H9 (cell line): ENCODE data around the gene CADM1. TPM values are rescaled to one million over a fixed set of nuclear protein-coding genes. Genes with fewer than 3 reads are reported as not detected.

Experiments
- DNase-seq: peaks from one replicate; pipeline ENCODE4 v3.0.0-alpha.2; 2017
- H2AFZ ChIP-seq: one replicate; pipeline ENCODE4 v1.6.1; 2013; ENCODE audit warnings: mild to moderate bottlenecking, low read length, control low read depth, moderate library complexity
- H2AK5ac ChIP-seq: 2 replicates; pipeline ENCODE4 v1.6.1; 2013; ENCODE audit warnings: low read length, control low read depth, mixed read lengths; ENCODE audit not compliant: insufficient read length
- H2BK120ac ChIP-seq: one replicate; pipeline ENCODE4 v1.6.1; 2013; ENCODE audit warnings: low read depth, mild to moderate bottlenecking, low read length, control low read depth, inconsistent platforms; ENCODE audit not compliant: poor library complexity, severe bottlenecking
- H2BK12ac ChIP-seq: 2 replicates; pipeline ENCODE4 v1.6.1; 2013; ENCODE audit warnings: low read length, control low read depth, mixed read lengths, low read depth; ENCODE audit not compliant: insufficient read length
- H2BK15ac ChIP-seq: 2 replicates; pipeline ENCODE4 v1.6.1; 2013; ENCODE audit warnings: low read depth, low read length, control low read depth
- H2BK20ac ChIP-seq: one replicate; pipeline ENCODE4 v1.6.1; 2013; ENCODE audit warnings: low read depth, mild to moderate bottlenecking, low read length, control low read depth, inconsistent platforms; ENCODE audit not compliant: poor library complexity, severe bottlenecking
- H2BK5ac ChIP-seq: 2 replicates; pipeline ENCODE4 v1.6.1; 2013; ENCODE audit warnings: low read length, control low read depth, mixed read lengths; ENCODE audit not compliant: insufficient read length
- H3K14ac ChIP-seq: 2 replicates; pipeline ENCODE4 v1.6.1; 2013; ENCODE audit warnings: low read length, control low read depth; ENCODE audit not compliant: insufficient read depth
- H3K18ac ChIP-seq: 2 replicates; pipeline ENCODE4 v1.6.1; 2013; ENCODE audit warnings: low read depth, mild to moderate bottlenecking, mixed read lengths, low read length, control low read depth; ENCODE audit not compliant: insufficient read length
- H3K23ac ChIP-seq: 2 replicates; pipeline ENCODE4 v1.6.1; 2013; ENCODE audit warnings: low read length, control low read depth, mixed read lengths, low read depth; ENCODE audit not compliant: insufficient read length
- H3K23me2 ChIP-seq: 2 replicates; pipeline ENCODE4 v1.6.1; 2013; ENCODE audit warnings: low read depth, mild to moderate bottlenecking, mixed read lengths, low read length, control low read depth; ENCODE audit not compliant: insufficient read length, poor library complexity, severe bottlenecking
- H3K27ac ChIP-seq: 2 replicates; pipeline ENCODE4 v1.5.1; 2013; ENCODE audit warnings: low read length, control low read depth, mixed read lengths, low read depth; ENCODE audit not compliant: insufficient read length
- H3K27me3 ChIP-seq: 2 replicates; pipeline ENCODE4 v1.6.1; 2013; ENCODE audit warnings: low read length, control low read depth, inconsistent platforms; ENCODE audit not compliant: insufficient read depth
- H3K4ac ChIP-seq: 2 replicates; pipeline ENCODE4 v1.6.1; 2013; ENCODE audit warnings: low read depth, mild to moderate bottlenecking, control low read depth, inconsistent platforms, low read length, moderate library complexity
- H3K4me1 ChIP-seq: 2 replicates; pipeline ENCODE4 v1.6.1; 2013; ENCODE audit warnings: low read length, control low read depth, inconsistent platforms; ENCODE audit not compliant: insufficient read depth
- H3K4me2 ChIP-seq: 2 replicates; pipeline ENCODE4 v1.6.1; 2013; ENCODE audit warnings: low read length, control low read depth, mixed read lengths; ENCODE audit not compliant: insufficient read length, insufficient read depth
- H3K56ac ChIP-seq: 2 replicates; pipeline ENCODE4 v1.6.1; 2013; ENCODE audit warnings: low read depth, mild to moderate bottlenecking, mixed read lengths, low read length, control low read depth; ENCODE audit not compliant: insufficient read length
- H3K79me1 ChIP-seq: 2 replicates; pipeline ENCODE4 v1.6.1; 2013; ENCODE audit warnings: low read depth, mild to moderate bottlenecking, moderate library complexity, low read length, control low read depth, inconsistent platforms; ENCODE audit not compliant: insufficient read depth, poor library complexity, severe bottlenecking
- H3K79me2 ChIP-seq: 2 replicates; pipeline ENCODE4 v1.6.1; 2013; ENCODE audit warnings: low read length, control low read depth, inconsistent platforms; ENCODE audit not compliant: insufficient read depth
- H3K9ac ChIP-seq: 2 replicates; pipeline ENCODE4 v1.6.1; 2013; ENCODE audit warnings: low read length, control low read depth, mixed read lengths; ENCODE audit not compliant: insufficient read length; ENCODE audit errors: extremely low read depth
- H3K9me3 ChIP-seq: one replicate; pipeline ENCODE4 v1.6.1; 2013; ENCODE audit warnings: low read depth, low read length, inconsistent platforms; ENCODE audit not compliant: control insufficient read depth
- H3T11ph ChIP-seq: one replicate; pipeline ENCODE4 v1.6.1; 2013; ENCODE audit warnings: mild to moderate bottlenecking, low read length, control low read depth, inconsistent platforms
- H4K20me1 ChIP-seq: one replicate; pipeline ENCODE4 v1.6.1; 2013; ENCODE audit not compliant: control insufficient read depth, insufficient read length, insufficient read depth
- H4K5ac ChIP-seq: 2 replicates; pipeline ENCODE4 v1.6.1; 2013; ENCODE audit warnings: low read depth, mild to moderate bottlenecking, mixed read lengths, low read length, control low read depth; ENCODE audit not compliant: insufficient read length
- H4K8ac ChIP-seq: replicated peaks from 2 replicates; pipeline ENCODE4 v1.6.1; 2013; ENCODE audit warnings: low read length, control low read depth, mixed read lengths, low read depth; ENCODE audit not compliant: insufficient read length
- H4K91ac ChIP-seq: 2 replicates; pipeline ENCODE4 v1.6.1; 2013; ENCODE audit warnings: low read depth, mild to moderate bottlenecking, moderate library complexity, mixed read lengths, low read length, control low read depth; ENCODE audit not compliant: insufficient read length
- H3K27ac Mint-ChIP-seq, 3 experiments: 2 replicates in 2 of 3; 3 replicates in 1 of 3; pipeline ENCODE4 v1.8.0; 2020 to 2021; ENCODE audit warnings: mixed read lengths in 3 of 3, mild to moderate bottlenecking in 1 of 3, moderate library complexity in 1 of 3
- H3K27me3 Mint-ChIP-seq: 2 replicates; pipeline ENCODE4 v1.8.0; 2021; ENCODE audit warnings: low read depth, mild to moderate bottlenecking, moderate library complexity, mixed read lengths
- H3K36me3 Mint-ChIP-seq, 3 experiments: 2 replicates in 2 of 3; 3 replicates in 1 of 3; pipeline ENCODE4 v1.8.0; 2020 to 2021; ENCODE audit warnings: low read depth in 3 of 3, mixed read lengths in 3 of 3; ENCODE audit not compliant: insufficient read depth in 1 of 3
- H3K4me1 Mint-ChIP-seq, 2 experiments: 2 replicates each; pipeline ENCODE4 v1.8.0; 2020; ENCODE audit warnings: mixed read lengths in 2 of 2
- H3K4me3 Mint-ChIP-seq, 2 experiments: 2 replicates in 1 of 2; 3 replicates in 1 of 2; pipeline ENCODE4 v1.8.0; 2020 to 2021; ENCODE audit warnings: mild to moderate bottlenecking in 2 of 2, mixed read lengths in 2 of 2, moderate library complexity in 1 of 2
- H3K9me3 Mint-ChIP-seq, 2 experiments: 2 replicates in 1 of 2; 3 replicates in 1 of 2; pipeline ENCODE4 v1.8.0; 2020; ENCODE audit warnings: mild to moderate bottlenecking in 2 of 2, mixed read lengths in 2 of 2, moderate library complexity in 1 of 2
- WGBS: extraction: QIAGEN DNeasy Blood & Tissue Kit; methylation state at CpG from one replicate; pipeline ENCODE4 v1.1.7; 2013; ENCODE audit warnings: missing lambda C conversion rate, low lambda C conversion rate, mixed read lengths; ENCODE audit not compliant: insufficient read length; ENCODE audit errors: extremely low coverage; 5-methylcytosine and 5-hydroxymethylcytosine counted together
- total RNA-seq: library from RNA; stranded (reverse); gene quantifications from 2 replicates; pipeline ENCODE4 v1.2.1, GENCODE V29; 2021
- TF ChIP-seq, protein P1 (sequence below): fragments of 200-600 bp; sonication (generic); conservative IDR thresholded peaks from 3 replicates; pipeline ENCODE4 v1.8.0; 2021; ENCODE audit warnings: antibody characterized with exemption, mild to moderate bottlenecking

CADM1 gene
- total RNA-seq, 1 experiment from 2014 or later, result 11.9 TPM

- Histone ChIP-seq H4K20me1 (no peaks in the 10 kb centered on the region), H3K4me2 (no peak overlapping the region), H3K56ac (no peak overlapping the region), H3K4me1 (no peaks in the 10 kb centered on the region), H3K79me1 (no peaks in the 10 kb centered on the region), H3K14ac (no peak overlapping the region), H2BK20ac (no peak overlapping the region), H4K8ac (no peak overlapping the region), H3K18ac (no peak overlapping the region), H2BK5ac (no peak overlapping the region), H2BK12ac (no peak overlapping the region), H2BK120ac (no peak overlapping the region), H3K9ac (no peak overlapping the region), H3T11ph (no peak overlapping the region), H3K4ac (no peak overlapping the region), H2AK5ac (no peak overlapping the region), H4K91ac (no peak overlapping the region), H3K27me3 (no peaks in the 10 kb centered on the region), H2AFZ (no peak overlapping the region), H2BK15ac (no peak overlapping the region), H3K79me2 (no peaks in the 10 kb centered on the region), H3K27ac (no peak overlapping the region), H3K9me3 (no peaks in the 10 kb centered on the region), H3K23me2 (no peaks in the 10 kb centered on the region), H3K23ac (no peak overlapping the region), H4K5ac (no peak overlapping the region)
- no peaks in the 10 kb centered on the region for H3K36me3 Mint-ChIP-seq
- TF ChIP-seq, protein P1, sequence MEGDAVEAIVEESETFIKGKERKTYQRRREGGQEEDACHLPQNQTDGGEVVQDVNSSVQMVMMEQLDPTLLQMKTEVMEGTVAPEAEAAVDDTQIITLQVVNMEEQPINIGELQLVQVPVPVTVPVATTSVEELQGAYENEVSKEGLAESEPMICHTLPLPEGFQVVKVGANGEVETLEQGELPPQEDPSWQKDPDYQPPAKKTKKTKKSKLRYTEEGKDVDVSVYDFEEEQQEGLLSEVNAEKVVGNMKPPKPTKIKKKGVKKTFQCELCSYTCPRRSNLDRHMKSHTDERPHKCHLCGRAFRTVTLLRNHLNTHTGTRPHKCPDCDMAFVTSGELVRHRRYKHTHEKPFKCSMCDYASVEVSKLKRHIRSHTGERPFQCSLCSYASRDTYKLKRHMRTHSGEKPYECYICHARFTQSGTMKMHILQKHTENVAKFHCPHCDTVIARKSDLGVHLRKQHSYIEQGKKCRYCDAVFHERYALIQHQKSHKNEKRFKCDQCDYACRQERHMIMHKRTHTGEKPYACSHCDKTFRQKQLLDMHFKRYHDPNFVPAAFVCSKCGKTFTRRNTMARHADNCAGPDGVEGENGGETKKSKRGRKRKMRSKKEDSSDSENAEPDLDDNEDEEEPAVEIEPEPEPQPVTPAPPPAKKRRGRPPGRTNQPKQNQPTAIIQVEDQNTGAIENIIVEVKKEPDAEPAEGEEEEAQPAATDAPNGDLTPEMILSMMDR, result no peak
- no peaks in the 10 kb centered on the region for H3K9me3 Mint-ChIP-seq
- H3K4me3 Mint-ChIP-seq, result no peak overlapping the region
- no CpG with 5 or more reads among the region's 8 CpGs for WGBS
- H3K27me3 Mint-ChIP-seq, result no peaks in the 10 kb centered on the region
- DNase-seq, result no peak
- no peak overlapping the region for H3K27ac Mint-ChIP-seq
- H3K4me1 Mint-ChIP-seq, result no peaks in the 10 kb centered on the region
These were observed 205.8 kb downstream of the CADM1 start for GRCh38 chr11:115298300-115299012.
